Esophagus muscularis mucosa (tissue), 4 donors: ENCODE data around the gene INO80C. TPM values are rescaled to one million over a fixed set of nuclear protein-coding genes. Genes with fewer than 3 reads are reported as not detected.

ENCODE experiments used
- DNase-seq: peaks from one replicate; pipeline ENCODE4 v3.0.0-alpha.2; 2017; ENCODE audit errors: extremely low spot score
- H3K27ac ChIP-seq, 4 donors: fragments of 200-600 bp; sonication (generic); replicated peaks in 1 of 4; 1 replicate in 3 of 4; 2 replicates in 1 of 4; pipeline ENCODE4 v1.5.1; 2016 to 2019; ENCODE audit warnings: mild to moderate bottlenecking in 1 of 4
- H3K27me3 ChIP-seq, 4 donors: fragments of 200-600 bp; sonication (generic); one replicate each; pipeline versions ENCODE4 v1.5.1 to v1.6.0; 2016 to 2019
- H3K36me3 ChIP-seq, 4 donors: fragments of 200-600 bp; sonication (generic); one replicate each; pipeline ENCODE4 v1.5.1; 2016 to 2019
- H3K4me1 ChIP-seq, 4 donors: fragments of 200-600 bp; sonication (generic); one replicate each; pipeline ENCODE4 v1.5.1; 2016 to 2019
- H3K4me3 ChIP-seq, 4 donors: fragments of 200-600 bp; sonication (generic); 1 replicate in 2 of 4; 2 replicates in 2 of 4; pipeline ENCODE4 v1.5.1; 2016 to 2019; ENCODE audit warnings: mild to moderate bottlenecking in 4 of 4, moderate library complexity in 1 of 4
- H3K9me3 ChIP-seq, 4 donors: fragments of 200-600 bp; sonication (generic); 1 replicate in 3 of 4; 2 replicates in 1 of 4; pipeline ENCODE4 v1.5.1; 2016 to 2019
- CTCF ChIP-seq, 3 experiments: fragments of 200-600 bp in 2 of 3; fragments of 450-650 bp in 1 of 3; sonication (generic) in 2 of 3; IDR thresholded peaks; one replicate each; pipeline ENCODE4 v1.5.1; 2017 to 2019; ENCODE audit warnings: antibody characterized with exemption in 3 of 3, mild to moderate bottlenecking in 2 of 3, moderate library complexity in 1 of 3
- EP300 ChIP-seq: sonication (generic); formaldehyde crosslinking; IDR thresholded peaks from one replicate; pipeline ENCODE4 v1.6.1; 2017; ENCODE audit warnings: antibody characterized with exemption
- POLR2A ChIP-seq: fragments of 450-650 bp; IDR thresholded peaks from one replicate; pipeline ENCODE4 v1.6.1; 2017; ENCODE audit warnings: antibody characterized with exemption, moderate library complexity, mild to moderate bottlenecking, low read depth
- POLR2AphosphoS5 ChIP-seq, 2 donors: sonication (generic); formaldehyde crosslinking; IDR thresholded peaks; one replicate each; pipeline ENCODE4 v1.6.1; 2017; ENCODE audit warnings: antibody characterized with exemption in 2 of 2
- WGBS: methylation state at CpG from one replicate; pipeline ENCODE4 v1.1.5; 2018; 5-methylcytosine and 5-hydroxymethylcytosine counted together
- intact Hi-C: fragments of 100-400 bp; cut with DNase I; formaldehyde crosslinking; loops from one replicate; pipeline ENCODE4 v1.15.1; 2023
- total RNA-seq, 4 donors: library from RNA; depleted of rRNA; stranded (reverse); fragments of >200 nt; gene quantifications; one replicate each; pipeline versions ENCODE4 v1.1.0 to v1.2.1, GENCODE V29; 2016

INO80C gene
- total RNA-seq: 10 to 100 TPM in 2 of 4 donors, 1 to 10 TPM in 2; 4.0 to 19.5 (median 8.8) TPM

- Histone ChIP-seq H3K4me1 (peaks cover 15 to 46% (median 37%) of the 10 kb centered on the region in 4 donors), H3K27me3 (no peaks in the 10 kb centered on the region), H3K4me3 (peak within 1 kb of the TSS; percentile 68 to 79 (median 72)), H3K36me3 (no peaks in the 10 kb centered on the region), H3K9me3 (no peaks in the 10 kb centered on the region), H3K27ac (peak within 1 kb of the TSS; percentile 93 to 96 (median 93))
- intact Hi-C loops: loop anchor here (5.0 kb wide), 1 partner anchor 85 kb away; the partner anchor contains the start of gene GALNT1
- WGBS: 1% methylated on average over 40 of the region's 61 CpGs
- DNase-seq: peak; percentile 97
- TF ChIP-seq CTCF (IDR thresholded peaks at IDR 0.05) (no peak), POLR2A (peak; percentile 71), POLR2AphosphoS5 (IDR thresholded peaks at IDR 0.05) (peak; percentile 84 to 98), EP300 (no peak)
These were observed at the start of gene INO80C for GRCh38 chr18:35497370-35498197. TSS of gene INO80C (minus strand) at chr18:35497960. CDS start at chr18:35497874, 86 bp downstream.

DNA sequence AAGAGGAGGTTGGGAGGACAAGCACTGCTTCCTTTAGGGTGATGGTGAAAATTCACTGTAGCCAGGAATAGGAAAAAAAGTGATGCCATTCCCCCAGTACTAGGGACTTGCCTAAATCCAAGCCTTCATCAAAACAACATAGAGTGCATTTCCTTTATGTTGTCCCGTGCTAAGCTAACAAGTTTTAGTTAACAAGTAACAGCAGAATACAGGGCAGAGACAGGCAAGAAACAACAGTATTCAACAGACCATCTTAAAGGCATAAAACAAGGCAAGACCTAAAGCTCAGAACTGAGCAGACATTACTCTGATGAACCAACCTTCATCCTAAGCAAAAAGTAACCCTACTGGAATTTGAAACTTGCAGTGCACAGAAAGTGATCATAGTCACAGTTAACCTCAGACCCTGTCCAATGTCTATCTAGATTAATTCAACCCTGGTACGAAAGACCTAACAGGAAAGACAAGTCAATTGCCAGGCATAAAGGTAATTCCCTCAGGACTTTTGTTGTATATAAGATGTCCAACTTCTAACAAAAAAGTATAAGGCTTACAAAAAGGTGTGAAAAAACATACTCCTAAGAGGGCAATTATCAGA lies 49.3 kb upstream of the INO80C start:
- H3K9me3 ChIP-seq: no peaks in the 10 kb centered on the region
- H3K27ac ChIP-seq: no peak overlapping the region
- no peaks in the 10 kb centered on the region for H3K4me1 ChIP-seq
- H3K27me3 ChIP-seq: no peaks in the 10 kb centered on the region
- H3K4me3 ChIP-seq: no peak overlapping the region
- DNase-seq: no peak
- no peaks in the 10 kb centered on the region for H3K36me3 ChIP-seq
- TF ChIP-seq POLR2AphosphoS5 (IDR thresholded peaks at IDR 0.05) (no peak), EP300 (no peak)
- WGBS: 100% methylated on average over 2 of the region's 2 CpGs
- intact Hi-C loops: loop anchor here (2.0 kb wide), 1 partner anchor 20 kb away; no protein-coding TSS in a partner anchor

GRCh38 chr18:35542356-35542755 lies 44.6 kb upstream of the INO80C start:
- intact Hi-C loops: no loop called here
- H3K36me3 ChIP-seq: no peaks in the 10 kb centered on the region
- no peak for DNase-seq
- no peak for TF ChIP-seq POLR2AphosphoS5 (IDR thresholded peaks at IDR 0.05)
- no peak for TF ChIP-seq CTCF (IDR thresholded peaks at IDR 0.05)
- no peak for TF ChIP-seq EP300
- TF ChIP-seq POLR2A: no peak
- H3K27ac ChIP-seq: no peak overlapping the region
- H3K9me3 ChIP-seq: peaks cover 0 to 5% (median 0%) of the 10 kb centered on the region in 4 donors
- no peaks in the 10 kb centered on the region for H3K4me1 ChIP-seq
- H3K4me3 ChIP-seq: no peak overlapping the region
- H3K27me3 ChIP-seq: no peaks in the 10 kb centered on the region

GRCh38 chr18:35535297-35535696 lies 37.5 kb upstream of the INO80C start:
- Histone ChIP-seq H3K36me3 (no peaks in the 10 kb centered on the region), H3K27ac (no peak overlapping the region), H3K9me3 (peaks cover 0 to 15% (median 0%) of the 10 kb centered on the region in 4 donors), H3K4me3 (no peak overlapping the region), H3K27me3 (no peaks in the 10 kb centered on the region), H3K4me1 (no peaks in the 10 kb centered on the region)
- no peak for DNase-seq
- TF ChIP-seq POLR2A: no peak
- TF ChIP-seq POLR2AphosphoS5 (IDR thresholded peaks at IDR 0.05): no peak
- no peak for TF ChIP-seq EP300
- TF ChIP-seq CTCF (IDR thresholded peaks at IDR 0.05): no peak
- WGBS: 92% methylated on average over 1 of the region's 1 CpG
- intact Hi-C loops: no loop called here

DNA sequence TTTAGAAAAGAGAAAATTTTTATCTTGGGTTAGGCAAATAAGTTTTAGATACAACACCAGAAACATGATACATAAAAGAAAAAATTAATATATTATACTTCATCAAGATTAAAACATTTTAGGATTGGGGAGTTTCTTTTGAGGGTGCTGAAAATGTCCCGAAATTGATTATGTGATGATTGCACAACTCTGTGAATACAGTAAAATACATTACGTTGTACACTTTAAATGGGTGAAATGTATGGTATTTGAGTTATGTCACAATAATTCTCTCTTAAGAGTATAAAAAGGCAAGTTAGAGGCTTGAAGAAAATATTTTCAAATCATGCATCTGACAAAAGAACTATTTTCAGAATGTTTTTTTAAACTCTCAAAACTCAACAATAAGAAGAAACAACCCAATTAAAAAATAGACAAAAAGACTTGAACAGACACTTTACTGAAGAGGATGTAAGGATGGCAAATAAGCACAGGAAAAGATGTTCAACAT lies 36.2 kb upstream of the INO80C start:
- TF ChIP-seq POLR2A: no peak
- TF ChIP-seq CTCF (IDR thresholded peaks at IDR 0.05): no peak
- no peak for TF ChIP-seq POLR2AphosphoS5 (IDR thresholded peaks at IDR 0.05)
- WGBS: 89% methylated on average over 2 of the region's 2 CpGs

More for the DNA sequence above, 36.2 kb upstream of the INO80C start:
- no peak for DNase-seq
- peaks cover 0 to 12% (median 0%) of the 10 kb centered on the region in 4 donors for H3K9me3 ChIP-seq
- no peaks in the 10 kb centered on the region for H3K36me3 ChIP-seq
- no peak overlapping the region for H3K27ac ChIP-seq
- H3K4me1 ChIP-seq: no peaks in the 10 kb centered on the region
- intact Hi-C loops: no loop called here
- H3K27me3 ChIP-seq: no peaks in the 10 kb centered on the region
- H3K4me3 ChIP-seq: no peak overlapping the region
